GM12891 (cell line): ENCODE measurements around the gene ZER1.

Experiments
- DNase-seq: peaks from one replicate; pipeline ENCODE4 v3.0.0; 2011; ENCODE audit warnings: low spot score; ENCODE audit not compliant: insufficient read length
- FAIRE-seq: peaks from 2 replicates; lab custom pipeline; 2011; peaks lifted over from hg19 to GRCh38; lab: Jason Lieb, UNC
- PAX5 ChIP-seq: IDR thresholded peaks from 2 replicates; pipeline ENCODE4 v1.6.1; 2011; ENCODE audit warnings: low read length, moderate library complexity, mild to moderate bottlenecking; ENCODE audit not compliant: insufficient read depth, severe bottlenecking
- POLR2A ChIP-seq: IDR thresholded peaks from 2 replicates; pipeline ENCODE4 v1.6.1; 2011; ENCODE audit warnings: low read depth, low read length, control low read depth
- POLR2AphosphoS5 ChIP-seq: IDR thresholded peaks from 2 replicates; pipeline ENCODE4 v1.6.1; 2011; ENCODE audit warnings: low read depth, low read length, control low read depth
- POU2F2 ChIP-seq: IDR thresholded peaks from 2 replicates; pipeline ENCODE4 v1.6.1; 2011; ENCODE audit warnings: low read depth, mild to moderate bottlenecking, control low read depth, low read length, moderate library complexity
- SPI1 ChIP-seq: IDR thresholded peaks from 2 replicates; pipeline ENCODE4 v1.6.1; 2011; ENCODE audit warnings: low read depth, low read length, control low read depth
- TAF1 ChIP-seq: IDR thresholded peaks from 2 replicates; pipeline ENCODE4 v1.6.1; 2011; ENCODE audit warnings: low read depth, low read length, control low read depth

The ZER1 gene

GRCh38 chr9:128771094-128771721 is 519 bp downstream of the ZER1 start:
- FAIRE-seq (no peak), DNase-seq (peak; percentile 44)
- no peak for TF ChIP-seq SPI1
- no peak for TF ChIP-seq POLR2AphosphoS5
- TF ChIP-seq POLR2A = no peak
- no peak for TF ChIP-seq TAF1
- TF ChIP-seq POU2F2 = no peak
- TF ChIP-seq PAX5 = no peak

- DNase-seq (no peak), FAIRE-seq (no peak)
- no peak for TF ChIP-seq SPI1
- TF ChIP-seq POU2F2 = no peak
- no peak for TF ChIP-seq POLR2A
- no peak for TF ChIP-seq TAF1
- TF ChIP-seq PAX5 = no peak
- TF ChIP-seq POLR2AphosphoS5 = no peak
Observed at GRCh38 chr9:128770286-128771030, 1.3 kb downstream of the ZER1 start.

DNA sequence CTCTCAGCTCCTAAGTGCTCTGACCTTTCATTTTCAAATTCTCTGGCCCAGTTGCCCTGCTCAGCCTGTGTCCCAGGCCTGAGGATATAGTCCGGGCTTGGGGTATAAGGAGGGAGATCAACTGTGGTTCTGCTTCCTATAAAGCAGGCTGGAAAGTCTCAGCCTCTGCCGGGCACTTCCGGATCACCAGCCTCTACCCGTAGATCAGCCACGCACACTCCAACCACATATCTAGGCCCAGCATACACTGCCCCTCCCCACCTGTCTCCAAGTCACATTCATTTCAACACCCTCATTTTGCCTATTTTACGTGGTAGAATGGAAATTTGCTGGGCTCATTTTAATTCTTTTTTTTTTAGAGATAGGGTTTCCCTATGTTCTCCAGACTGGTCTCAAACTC is 3.1 kb downstream of the ZER1 start:
- FAIRE-seq (no peak), DNase-seq (no peak)
- no peak for TF ChIP-seq PAX5
- TF ChIP-seq POLR2A = no peak
- no peak for TF ChIP-seq POU2F2
- no peak for TF ChIP-seq TAF1
- no peak for TF ChIP-seq POLR2AphosphoS5
- no peak for TF ChIP-seq SPI1

DNA sequence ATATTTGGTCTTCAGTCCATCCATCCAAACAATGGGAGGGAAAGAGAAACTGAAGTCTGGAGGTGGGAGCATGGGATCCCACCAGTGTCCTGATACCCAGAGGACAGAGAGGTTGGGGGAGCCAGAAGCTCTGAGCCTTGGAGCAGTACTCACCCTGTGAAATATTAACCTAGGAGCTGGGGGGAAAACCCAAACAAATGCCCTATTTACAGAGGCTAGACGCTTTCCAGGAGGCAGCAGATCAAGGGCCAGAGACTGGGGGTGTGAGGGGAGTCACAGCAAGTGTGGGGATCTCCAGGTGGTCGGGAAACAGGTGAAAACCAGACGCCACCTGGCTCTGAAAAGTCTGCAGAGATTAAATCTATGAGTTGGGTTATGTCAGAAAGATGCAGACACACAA is 6.2 kb downstream of the ZER1 start:
- TF ChIP-seq TAF1 = no peak
- TF ChIP-seq PAX5 = no peak
- TF ChIP-seq POU2F2 = no peak
- TF ChIP-seq POLR2AphosphoS5 = no peak
- TF ChIP-seq SPI1 = no peak
- TF ChIP-seq POLR2A = no peak

GRCh38 chr9:128764361-128764760 is 7.4 kb downstream of the ZER1 start:
- DNase-seq = no peak
- FAIRE-seq = no peak
- TF ChIP-seq POU2F2 = no peak
- TF ChIP-seq TAF1 = no peak
- TF ChIP-seq PAX5 = no peak
- TF ChIP-seq POLR2A = no peak

More for the DNA sequence above, 6.2 kb downstream of the ZER1 start:
- FAIRE-seq (no peak), DNase-seq (no peak)

DNA sequence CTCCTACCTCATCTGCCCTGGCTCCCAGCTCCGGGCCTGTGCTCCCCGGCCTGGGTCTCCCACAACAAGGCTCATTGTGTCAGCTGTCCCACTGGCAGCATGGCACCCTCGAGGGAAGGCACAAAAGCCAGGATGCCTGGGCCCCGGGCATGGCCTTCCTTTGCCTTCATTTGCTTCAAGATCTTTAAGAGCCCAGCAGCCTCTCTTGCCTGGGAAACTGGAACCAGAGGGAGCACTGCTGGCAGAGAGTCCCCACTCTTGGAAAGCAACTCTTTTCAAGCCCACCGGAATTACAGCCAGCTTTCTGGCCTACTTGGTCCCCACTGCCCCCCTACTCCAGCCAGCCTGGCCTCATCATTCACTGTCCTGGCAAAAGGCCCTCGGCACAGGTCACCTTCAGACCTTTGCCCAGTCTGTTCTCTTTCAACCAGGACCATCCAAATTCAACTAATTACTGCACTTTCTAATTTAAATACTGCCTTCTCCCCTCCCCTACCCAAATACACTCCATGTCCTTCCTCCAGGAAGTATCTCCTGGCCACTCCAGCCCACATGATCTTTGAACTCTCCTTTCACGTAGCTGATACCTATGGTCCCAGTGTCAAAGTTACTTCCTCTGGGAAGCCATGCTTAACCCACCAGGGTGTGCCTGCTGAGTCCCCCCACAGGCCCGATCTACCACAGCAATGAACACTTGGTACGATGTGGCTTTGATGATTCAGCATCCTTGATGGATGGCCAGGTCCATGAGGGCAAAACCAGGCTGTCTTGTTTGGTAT is 8.9 kb downstream of the ZER1 start:
- no peak for DNase-seq
- TF ChIP-seq POU2F2 = no peak
- no peak for TF ChIP-seq POLR2AphosphoS5
- no peak for TF ChIP-seq POLR2A
- no peak for TF ChIP-seq TAF1
- TF ChIP-seq SPI1 = no peak
- no peak for TF ChIP-seq PAX5
- FAIRE-seq = no peak

DNA sequence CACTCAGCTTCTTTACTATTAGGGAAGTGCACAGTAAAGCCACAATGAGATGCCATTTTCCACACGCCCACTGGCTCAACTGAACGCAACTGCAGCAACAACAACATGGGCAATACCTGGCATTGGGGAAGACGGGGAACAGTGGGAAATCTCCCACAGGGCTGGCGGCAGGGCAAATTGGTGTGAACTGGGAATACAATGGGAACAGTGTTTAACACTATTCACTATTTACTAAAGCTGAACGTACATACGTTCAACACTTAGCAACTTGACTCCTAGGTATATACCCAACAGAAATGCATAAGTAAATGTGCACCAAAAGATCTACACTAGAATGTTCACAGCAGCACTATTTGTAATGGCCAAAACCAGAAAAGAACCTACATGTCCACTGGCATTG is 14.1 kb downstream of the ZER1 start:
- TF ChIP-seq POU2F2 (no peak), POLR2AphosphoS5 (no peak), SPI1 (no peak), POLR2A (no peak), PAX5 (no peak), TAF1 (no peak)
- FAIRE-seq (no peak), DNase-seq (no peak)

DNA sequence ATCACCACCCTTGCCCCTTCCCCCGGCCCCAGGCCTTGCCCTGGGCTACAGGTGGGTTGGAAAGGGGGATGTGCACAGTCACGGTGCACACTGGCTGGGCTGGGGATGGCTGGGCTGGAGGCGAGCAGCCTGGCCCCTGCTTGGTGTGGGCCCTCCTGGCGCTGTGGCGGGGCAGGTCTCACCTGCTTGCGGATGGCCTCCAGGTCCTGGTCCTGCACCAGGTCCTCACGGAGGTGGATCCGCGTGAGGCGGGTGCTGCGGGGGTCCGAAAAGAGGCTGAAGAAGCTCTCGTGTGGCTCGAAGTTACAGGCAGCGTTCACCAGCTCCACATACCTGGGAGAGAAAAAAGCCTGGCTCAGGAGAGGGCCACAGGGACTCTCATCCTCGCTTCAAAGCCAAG is 18.1 kb downstream of the ZER1 start:
- FAIRE-seq = no peak
- no peak for DNase-seq
- TF ChIP-seq TAF1 = no peak
- TF ChIP-seq POU2F2 = no peak
- TF ChIP-seq SPI1 = no peak
- TF ChIP-seq PAX5 = no peak
- no peak for TF ChIP-seq POLR2AphosphoS5
- TF ChIP-seq POLR2A = no peak

DNA sequence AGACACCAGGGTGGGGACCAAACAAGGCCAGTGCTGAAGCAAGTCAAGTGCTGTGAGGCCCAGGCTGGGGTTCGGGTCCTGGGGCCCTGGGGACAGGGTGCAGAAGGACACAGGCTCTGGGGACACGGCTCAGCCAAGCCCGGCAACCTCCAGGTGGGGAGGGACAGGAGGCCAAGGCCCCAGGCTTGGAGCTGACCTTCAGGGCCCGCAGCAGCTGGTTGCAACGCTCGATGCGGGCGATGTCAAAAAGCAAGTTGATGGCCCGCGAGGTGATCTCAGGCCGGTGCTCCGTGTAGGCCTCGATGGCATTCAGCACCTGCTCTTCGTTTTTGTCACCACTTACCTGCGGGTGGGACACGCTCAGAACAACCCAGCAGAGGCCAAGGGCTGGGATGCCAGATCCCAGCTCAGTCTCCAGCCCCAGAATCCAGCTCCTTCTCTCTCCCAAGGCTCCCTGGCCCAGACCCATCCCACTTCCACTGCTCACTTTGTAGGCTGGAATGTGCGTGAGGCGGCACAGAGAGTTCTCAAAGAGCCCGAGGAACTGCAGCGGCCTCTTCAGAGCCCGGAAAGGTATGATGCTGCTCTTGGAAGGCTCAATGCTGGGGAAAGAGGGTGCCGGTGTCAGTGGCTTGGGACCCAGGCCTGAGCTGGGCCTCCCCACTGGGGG is 20.7 kb downstream of the ZER1 start:
- FAIRE-seq = no peak
- no peak for TF ChIP-seq PAX5
- no peak for DNase-seq
